GM21515 (cell line): ENCODE data around the gene PIM2.
A peak's percentile ranks its signal among the peaks of the same experiment; 100 is the strongest.
"Not testable (repeated sequence)": the region's sequence is repeated elsewhere in the genome, so short reads cannot be mapped to it uniquely, and the experiment has no call there.

ENCODE experiments used
- ATAC-seq: cut with Tn5 transposase; IDR thresholded peaks from one replicate; pipeline ENCODE4 v1.9.1; 2021; ENCODE audit not compliant: unreplicated experiment

Gene PIM2

DNA sequence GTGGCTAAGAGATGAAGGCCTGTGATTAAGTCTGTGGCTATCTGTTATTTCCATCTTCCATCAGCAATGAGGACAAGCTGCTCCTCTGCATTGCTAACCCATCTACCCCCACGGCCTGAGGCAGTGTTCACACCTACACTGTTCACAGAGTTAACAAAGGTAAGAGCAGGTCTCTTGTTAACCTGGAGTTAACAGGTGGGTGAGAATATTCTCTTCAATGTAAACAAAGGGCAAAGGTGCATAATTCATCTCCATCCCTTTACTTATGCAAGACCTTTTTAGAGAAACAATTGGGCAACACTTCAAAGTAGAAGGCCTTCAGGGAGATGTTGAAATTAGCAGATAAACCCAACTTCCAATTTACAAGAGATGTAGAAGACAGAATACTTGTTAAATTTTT lies 10.2 kb downstream of the PIM2 start:
- ATAC-seq: no peak

DNA sequence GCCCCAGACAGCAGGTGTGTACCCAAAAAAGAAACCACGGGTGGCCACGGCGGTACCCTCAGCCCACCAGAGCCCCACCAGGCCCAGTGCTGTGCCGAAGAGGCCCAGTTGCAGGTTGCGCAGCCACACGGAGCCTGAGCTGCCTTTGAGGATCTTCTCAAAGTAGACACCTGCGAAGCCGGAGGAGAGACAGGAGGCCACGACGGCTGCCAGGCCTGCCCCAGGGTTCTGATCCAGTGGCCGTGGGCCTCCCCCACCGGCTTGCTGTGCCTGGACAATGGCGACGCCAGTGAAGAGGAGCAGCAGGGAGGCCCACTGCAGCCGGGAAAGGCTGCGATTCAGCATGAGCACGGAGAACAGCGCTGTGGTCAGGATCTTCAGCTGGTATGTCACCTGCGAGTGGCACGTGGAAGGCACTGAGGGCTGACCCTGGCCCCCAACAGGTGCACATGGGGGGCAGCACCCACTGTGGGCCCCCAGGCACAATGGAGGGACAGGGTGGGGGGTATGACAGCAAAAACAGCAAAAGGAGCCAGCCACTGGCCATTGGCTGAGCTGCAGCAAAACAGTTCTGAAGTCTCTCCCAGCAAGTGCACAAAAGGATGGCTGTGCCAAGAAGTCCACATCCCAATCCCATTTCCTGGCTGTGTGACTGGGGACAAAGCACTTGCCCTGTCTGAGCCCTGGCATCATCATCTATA lies 13.6 kb downstream of the PIM2 start:
- no peak for ATAC-seq

DNA sequence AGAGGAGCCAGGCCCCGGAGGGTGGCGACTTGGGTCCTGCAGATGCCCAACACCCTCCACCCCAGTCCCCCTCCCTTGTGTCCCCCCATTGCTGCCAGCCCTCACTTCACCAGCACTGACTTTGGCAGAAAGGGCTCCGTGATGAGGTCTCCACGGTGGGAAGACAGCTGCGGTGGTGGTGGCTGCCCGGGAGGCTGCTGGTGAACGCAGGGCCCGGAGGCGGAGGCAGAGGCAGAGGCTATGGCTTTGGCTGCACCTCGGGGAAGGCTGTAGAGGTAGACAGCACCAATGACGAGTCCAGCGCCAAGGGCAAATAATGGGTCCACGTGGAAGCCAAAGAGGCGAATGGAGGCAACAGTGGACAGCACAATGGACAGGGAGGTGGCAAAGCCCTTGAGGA lies 14.2 kb downstream of the PIM2 start:
- ATAC-seq: no peak

DNA sequence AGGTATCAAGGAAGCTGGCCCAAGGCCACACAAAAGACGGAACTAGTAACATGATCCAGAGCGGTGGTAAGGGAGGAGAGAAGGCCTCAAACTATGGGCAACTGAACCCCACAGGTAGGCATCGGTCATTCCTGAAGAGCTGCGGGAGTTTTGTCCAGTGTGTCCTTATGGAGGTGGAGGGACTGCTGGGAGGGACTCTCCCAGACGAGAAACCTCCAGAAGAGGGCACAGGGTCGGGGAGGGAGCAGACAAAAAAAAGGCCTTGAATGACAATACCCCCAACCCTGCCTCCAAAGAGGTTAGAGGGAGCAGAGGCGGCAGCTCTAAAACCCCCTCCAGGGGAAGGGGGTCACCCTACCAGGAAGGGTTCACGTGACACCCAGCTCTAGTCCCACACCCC lies 14.6 kb downstream of the PIM2 start:
- no peak for ATAC-seq

DNA sequence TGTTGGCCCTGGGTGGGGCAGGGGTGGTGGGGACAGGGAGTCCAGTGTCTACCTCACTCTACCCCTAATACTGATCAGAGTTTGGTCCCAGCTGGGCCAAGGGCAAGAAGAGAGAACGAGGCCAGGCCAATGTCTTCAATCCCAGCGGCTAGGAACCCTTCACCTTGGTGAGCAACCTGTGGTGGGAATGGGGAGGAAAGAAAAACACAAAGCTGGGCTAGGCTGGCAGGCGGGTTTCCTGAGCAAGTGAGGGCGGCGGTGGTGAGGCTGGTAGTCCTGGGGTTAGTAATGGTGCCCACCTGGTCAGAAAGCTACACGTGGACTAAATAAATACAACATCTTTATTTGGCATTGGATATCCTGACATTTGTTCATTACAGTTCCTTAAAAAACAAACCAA lies 15.5 kb downstream of the PIM2 start:
- no peak for ATAC-seq

DNA sequence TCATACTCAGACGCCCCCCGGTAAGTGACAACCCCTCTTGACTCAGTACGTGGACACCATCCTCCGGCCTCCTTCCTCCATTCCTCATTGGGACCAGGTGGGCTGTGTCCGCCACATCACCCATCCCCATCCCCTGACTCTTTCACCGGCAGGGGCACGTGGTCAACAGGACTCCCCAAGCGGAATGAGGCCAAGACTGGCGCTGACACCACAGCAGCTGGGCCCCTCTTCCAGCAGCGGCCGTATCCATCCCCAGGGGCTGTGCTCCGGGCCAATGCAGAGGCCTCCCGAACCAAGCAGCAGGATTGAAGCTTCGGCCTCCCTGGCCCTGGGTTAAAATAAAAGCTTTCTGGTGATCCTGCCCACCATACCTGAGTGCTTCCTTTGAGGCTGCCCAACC lies 16.0 kb downstream of the PIM2 start:
- no peak for ATAC-seq

DNA sequence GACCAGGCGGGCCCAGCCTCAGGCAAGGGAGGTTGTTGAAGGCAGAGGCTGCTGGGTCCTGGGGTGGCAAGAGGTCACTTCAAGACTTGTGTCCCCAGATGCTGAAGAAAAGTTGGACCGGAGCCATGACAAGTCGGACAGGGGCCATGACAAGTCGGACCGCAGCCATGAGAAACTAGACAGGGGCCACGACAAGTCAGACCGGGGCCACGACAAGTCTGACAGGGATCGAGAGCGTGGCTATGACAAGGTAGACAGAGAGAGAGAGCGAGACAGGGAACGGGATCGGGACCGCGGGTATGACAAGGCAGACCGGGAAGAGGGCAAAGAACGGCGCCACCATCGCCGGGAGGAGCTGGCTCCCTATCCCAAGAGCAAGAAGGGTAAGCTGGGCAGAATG lies 16.7 kb downstream of the PIM2 start:
- ATAC-seq: no peak

DNA sequence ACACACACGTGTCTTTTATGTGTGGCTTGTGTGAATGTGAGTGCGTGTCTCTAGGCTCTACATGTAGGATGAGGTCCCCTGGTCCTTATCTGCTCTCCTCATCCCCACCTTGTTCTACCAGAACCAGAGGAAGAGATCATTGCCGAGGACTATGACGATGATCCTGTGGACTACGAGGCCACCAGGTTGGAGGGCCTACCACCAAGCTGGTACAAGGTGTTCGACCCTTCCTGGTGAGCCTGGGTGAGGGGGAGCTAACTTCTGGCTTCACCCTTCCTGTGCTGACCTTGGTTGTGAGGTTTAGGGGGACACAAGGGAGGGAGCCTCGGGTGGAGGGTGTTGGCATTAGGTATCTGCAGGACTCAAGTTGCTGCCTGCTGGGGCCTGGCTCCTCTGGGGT lies 17.8 kb downstream of the PIM2 start:
- ATAC-seq: no peak

DNA sequence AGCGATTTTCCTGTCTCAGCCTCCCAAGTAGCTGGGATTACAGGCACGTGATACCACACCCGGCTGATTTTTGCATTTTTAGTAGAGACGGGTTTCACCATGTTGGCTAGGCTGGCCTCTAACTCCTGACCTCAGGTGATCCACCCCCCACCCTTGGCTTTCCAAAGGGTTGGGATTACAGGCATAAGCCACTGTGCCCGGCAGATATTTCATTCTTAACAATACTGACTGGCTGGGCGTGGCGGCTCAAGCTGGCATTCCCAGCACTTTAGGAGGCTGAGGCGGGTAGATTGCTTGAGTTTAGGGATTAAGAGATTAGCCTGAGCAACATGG lies 19.8 kb downstream of the PIM2 start:
- no peak for ATAC-seq

DNA sequence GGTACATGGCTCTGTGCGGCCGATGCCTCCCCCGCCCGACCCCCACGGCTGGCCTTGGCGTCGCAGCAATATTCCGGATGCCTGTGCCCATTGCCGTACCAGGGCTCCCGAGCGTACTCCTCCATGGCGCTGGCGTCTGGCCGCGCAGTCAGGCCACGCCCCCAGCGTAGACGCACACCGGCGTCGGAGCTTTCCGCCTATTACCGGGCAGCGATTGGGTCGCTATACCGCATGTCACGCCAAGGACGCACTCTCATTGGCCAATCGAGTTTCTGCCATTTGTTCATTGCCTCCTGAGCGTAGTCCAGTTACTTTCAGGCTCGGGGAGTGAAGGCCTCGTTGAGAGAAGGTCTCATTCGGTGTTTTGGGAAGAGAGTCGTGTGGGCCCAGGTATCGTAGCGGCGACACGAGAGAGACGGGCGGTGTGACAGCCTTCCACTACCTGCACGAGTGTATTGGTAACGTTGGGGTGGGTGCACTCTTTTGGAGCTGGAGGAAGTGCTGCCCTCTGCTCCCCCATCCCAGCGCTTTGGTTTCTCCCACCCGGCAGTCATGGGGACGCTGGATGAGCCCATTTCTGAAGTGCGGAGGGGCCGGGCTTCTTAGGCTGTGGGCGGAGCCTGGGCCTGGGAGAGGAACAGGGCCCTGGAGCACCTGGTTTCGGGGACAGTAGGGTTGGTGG lies 21.1 kb downstream of the PIM2 start, which contains the start of the genes PQBP1 and TIMM17B:
TSS of gene PQBP1 (plus strand) at position 306 of the 682 bp plus-strand sequence. CDS start 580 bp downstream, outside the sequence.
TSS of gene TIMM17B (minus strand) at position 144 of the 682 bp plus-strand sequence. CDS start at position 125, 19 bp downstream.
- peak; percentile 89 for ATAC-seq

DNA sequence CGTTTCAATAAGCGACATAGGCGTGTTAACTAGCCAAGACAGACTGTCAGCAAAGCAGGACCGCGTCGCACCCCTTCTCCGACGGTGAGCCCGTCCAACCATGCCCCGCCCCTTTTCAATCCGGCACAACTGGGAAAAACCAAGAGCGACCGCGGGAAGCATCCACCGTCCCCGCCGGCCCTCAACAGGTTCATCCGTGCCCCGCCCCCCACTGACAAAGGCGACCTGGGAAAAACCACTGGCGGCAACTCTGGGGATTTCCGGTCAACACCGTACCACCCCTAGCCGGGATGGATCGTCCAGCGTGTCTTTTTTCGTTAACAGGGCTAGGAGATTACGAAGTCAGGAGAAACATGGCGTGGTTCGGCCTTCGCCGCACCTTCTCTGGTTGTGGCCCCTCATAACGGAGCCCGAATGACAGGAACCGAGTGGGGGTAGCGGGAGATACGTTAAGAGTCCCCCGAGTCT lies 21.6 kb downstream of the PIM2 start:
- peak; percentile 22 for ATAC-seq

DNA sequence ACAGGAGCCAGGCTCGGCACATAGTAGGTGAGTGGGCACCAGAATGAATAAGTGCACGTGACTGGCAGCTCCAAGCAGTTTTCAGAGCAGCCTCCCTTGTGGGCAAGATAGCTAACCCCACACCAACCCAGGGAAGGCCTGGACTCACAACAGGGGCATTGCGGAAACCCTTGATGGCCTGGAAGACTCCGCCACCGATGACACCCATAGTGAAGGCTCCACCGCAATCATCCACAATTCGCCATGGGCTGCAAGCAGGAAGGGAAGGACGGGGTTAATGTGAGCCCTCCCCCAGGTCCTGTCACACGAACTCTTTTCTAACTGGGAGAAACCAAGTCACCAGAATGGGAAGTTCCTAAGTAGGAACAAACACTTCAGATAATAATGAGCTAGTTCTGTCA lies 22.2 kb downstream of the PIM2 start:
- no peak for ATAC-seq

DNA sequence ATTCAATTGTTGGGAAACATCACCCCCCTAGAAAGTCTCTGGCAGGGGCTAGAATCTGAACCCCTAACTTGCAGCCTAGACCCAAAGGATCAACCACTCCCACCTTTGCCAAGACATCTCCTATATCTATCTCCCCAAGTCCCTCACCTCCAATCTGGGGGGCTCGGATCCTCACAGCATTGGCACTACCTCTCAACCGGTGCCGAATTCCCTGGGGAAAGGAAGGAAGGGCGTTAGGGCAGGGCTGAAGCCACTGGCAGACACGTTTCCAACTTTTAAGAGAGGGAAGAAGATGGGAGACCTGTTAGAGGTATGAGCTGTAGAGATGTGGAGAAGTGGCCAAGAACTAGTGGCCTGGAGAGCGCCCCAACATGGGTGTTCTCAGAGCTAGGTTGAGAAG lies 23.9 kb downstream of the PIM2 start:
- no peak for ATAC-seq

DNA sequence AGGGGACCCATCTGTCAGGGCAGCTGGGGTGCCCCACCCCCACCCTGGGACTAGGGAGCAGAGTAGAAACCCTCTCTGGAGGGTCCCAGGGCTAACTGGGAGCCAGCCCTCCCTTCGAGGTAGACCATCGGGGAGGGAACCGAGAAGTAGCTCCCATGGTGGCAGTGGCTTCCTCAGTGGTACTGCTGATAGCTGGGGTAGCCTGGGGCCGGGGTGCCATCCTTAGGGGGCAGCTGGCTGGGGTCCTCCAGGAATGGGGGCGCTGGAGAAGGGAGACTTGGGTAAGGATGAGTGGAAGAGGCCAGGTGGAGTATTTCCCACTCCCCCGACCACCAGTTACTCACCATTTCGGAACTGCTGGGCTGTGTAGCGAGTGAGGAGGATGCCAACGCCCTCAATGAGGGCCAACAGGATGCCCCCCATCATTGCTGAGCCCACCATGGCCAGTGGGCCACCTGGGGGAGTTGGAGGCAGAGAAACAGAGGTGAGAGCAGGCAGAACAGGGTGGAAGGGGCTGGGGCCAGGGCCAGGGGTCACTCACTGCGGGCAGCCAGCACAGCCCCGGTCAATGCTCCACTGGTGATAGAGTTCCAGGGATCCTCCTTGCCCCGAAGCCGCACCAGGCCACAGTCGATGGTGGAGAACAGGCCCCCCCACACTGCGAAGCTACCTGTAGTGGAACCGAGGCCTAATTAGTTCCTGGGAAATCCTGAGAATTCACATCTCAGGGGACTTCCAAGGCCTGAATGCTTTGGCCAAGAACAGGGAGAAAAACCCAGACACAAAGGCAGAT lies 25.1 kb downstream of the PIM2 start:
- ATAC-seq: no peak

DNA sequence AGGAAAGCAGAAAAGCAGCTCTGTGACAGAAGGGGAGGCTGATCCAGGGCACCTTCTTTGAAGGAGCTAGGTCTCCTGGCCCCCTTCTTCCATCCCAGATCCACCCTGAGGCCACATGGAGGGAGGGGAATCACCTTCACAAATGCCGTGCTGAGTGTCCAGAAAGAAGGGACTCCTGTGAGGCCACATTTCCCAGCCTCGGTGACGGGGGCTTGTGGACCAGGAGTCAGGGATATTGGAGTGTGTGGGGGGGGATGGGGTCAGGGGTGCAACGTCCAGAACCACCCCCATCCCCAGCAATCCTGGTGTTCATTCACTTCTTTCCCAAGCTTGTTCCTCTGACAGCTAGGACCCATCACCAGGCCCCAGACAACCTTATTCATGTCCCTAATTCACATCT lies 25.9 kb downstream of the PIM2 start:
- no peak for ATAC-seq

DNA sequence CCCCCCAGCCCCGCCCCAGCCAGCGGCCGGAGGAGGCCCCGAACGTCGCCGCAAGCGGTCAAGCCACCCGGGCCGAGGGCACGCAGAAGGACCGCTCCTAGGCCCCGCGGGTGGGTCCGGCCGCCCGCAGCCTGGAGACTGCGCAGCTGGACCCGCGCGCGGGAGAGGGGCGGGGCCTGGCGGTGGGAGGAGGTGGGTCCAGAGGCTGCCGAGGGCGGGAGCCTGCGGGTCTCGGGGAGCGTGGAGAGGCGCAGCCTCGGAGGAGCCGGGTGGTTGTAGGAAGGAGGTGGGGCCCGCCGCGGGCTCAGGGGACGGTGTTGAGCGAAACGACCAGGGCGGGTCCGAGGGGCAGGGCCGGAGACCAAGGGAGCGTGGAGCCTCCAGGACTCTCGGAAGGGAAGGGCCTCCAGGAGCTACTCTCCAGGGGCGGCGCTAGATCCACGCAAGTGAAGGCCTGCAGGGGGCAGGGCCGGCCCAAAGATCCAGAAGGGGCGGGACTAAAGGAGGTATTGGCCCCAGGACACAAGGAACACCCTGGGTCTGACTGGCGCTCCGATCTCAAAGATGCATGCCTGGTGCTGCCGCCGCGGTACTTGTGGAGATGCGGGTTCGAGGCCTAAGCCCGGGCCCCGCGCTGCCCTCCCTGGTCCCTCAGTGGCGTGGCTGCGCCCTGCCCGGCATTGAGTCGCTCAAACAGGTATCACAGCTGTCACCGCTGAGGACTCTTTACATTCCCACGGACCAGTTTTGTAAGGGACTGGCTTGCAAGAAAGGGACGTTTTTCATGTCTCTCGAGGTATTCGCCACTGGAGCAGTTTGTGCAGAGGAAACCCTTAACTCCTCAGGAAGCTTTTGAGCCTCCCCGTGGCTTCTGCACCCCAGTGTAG lies 27.2 kb downstream of the PIM2 start:
- peak; percentile 84 for ATAC-seq

DNA sequence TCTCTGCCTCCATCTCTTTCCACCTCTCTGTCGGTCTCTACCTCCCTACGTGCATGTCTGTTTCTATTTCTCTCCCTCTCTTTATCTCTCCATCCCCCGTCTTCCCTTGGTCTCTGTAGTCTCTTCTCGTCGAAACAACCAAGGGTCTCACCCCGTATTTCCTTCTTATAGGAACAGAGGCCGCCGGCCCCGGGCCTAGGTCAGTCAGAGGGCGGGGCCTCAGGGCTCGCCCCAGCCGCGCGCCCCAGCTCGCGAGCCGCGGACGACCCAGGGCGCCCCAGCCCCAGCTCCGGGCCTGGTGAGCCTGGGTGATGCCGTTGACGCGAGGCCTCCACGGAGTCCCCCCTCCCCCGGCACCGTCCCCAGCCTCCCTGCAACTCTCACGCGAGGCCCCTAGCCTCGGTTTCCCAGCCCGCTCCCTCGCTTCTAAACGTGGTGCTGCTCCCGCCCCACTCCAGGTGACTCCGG lies 27.9 kb downstream of the PIM2 start:
- peak; percentile 40 for ATAC-seq

DNA sequence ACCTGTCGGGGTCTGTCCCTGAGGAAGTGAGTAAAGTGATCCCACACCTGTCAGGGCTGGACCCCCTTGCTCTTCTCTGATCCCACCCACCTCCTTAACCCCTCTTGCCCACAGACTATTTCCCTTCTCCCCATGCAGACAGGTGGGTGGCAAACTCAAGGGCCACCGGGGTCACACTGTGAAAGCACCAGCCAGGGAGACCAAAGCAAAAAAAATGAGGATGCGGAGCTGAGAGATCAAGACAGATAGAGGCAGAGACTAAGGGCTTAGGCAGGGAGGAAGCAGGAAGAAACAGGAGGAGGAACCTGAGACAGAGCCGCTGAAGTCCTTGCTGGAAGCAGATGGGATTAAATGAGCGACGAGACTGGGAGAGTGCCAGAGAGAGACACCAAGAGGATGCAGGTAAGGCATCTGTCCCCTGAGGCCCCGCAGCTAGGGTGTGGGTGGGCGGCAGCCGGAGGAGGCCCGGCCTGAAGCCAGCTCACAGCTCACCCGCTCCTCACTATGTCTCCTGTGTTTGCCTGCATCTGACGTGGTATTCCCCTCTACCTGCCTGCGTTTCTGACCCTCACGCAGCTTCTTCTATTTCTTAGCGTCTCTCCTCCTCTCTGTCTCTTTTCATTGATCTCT lies 28.4 kb downstream of the PIM2 start:
- ATAC-seq: no peak

DNA sequence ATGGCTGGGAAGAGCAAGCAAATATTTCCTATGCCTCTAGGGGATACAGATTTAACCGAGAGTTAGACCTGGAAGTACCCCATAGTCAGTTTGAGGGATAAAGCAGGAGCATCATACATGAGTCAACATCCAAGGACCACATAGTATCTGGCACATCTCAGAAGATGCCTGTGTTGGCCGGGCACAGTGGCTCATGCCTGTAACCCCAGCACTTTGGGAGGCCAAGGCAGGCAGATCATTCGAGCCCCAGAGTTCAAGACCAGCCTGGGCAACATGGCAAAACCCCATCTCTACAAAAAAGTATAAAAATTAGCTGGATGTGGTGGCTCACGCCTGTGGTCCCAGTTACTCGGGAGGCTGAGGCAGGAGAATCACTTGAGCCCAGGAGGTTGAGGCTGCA lies 32.2 kb downstream of the PIM2 start:
- ATAC-seq: not testable (repeated sequence)

DNA sequence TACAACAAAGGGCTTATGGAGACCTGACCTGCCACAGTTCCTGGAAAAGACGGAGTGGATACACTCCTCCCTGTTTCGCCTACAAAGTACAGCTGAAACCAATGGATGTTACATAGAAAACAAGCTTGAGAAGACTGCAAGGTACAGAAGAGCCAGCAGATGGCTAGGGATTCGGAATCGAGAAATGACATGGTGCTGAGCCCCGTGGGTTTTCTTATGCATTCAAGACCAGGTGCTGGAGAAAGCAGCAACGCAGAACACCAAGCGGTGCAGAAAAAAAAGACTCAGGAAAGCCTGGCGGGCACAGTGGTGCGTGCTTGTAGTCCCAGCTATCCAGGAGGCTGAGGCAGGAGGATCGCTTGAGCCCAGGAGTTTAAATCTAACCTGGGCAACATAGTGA lies 35.1 kb downstream of the PIM2 start:
- no peak for ATAC-seq
